Muscle layer of colon (tissue), 2 donors: Measurements from ENCODE around the gene DDAH2.

Source experiments
- H3K27ac ChIP-seq: one replicate; pipeline ENCODE4 v1.7.0; 2013; ENCODE audit warnings: low read depth, mild to moderate bottlenecking, low read length, moderate library complexity
- H3K27me3 ChIP-seq, 2 donors: one replicate each; pipeline ENCODE4 v1.7.0; 2013; ENCODE audit warnings: low read length in 2 of 2, mild to moderate bottlenecking in 2 of 2; ENCODE audit not compliant: insufficient read depth in 2 of 2, control insufficient read depth in 1 of 2
- H3K36me3 ChIP-seq: one replicate; pipeline ENCODE4 v1.7.0; 2013; ENCODE audit warnings: mild to moderate bottlenecking, low read length; ENCODE audit not compliant: insufficient read depth
- H3K4me1 ChIP-seq: one replicate; pipeline ENCODE4 v1.7.0; 2013; ENCODE audit warnings: mild to moderate bottlenecking, low read length; ENCODE audit not compliant: insufficient read depth
- H3K4me3 ChIP-seq, 2 donors: one replicate each; pipeline ENCODE4 v1.7.0; 2013; ENCODE audit warnings: low read length in 2 of 2, low read depth in 1 of 2, mild to moderate bottlenecking in 1 of 2, moderate library complexity in 1 of 2
- H3K9ac ChIP-seq: one replicate; pipeline ENCODE4 v1.7.0; 2013; ENCODE audit warnings: low read length
- H3K9me3 ChIP-seq: one replicate; pipeline ENCODE4 v1.7.0; 2013; ENCODE audit warnings: mild to moderate bottlenecking, low read length
- donor health status: abdominal sarcoma.
- donor health status: Adenocarcinoma of cecum.

Gene DDAH2

GRCh38 chr6:31727717-31728671 lies 1.1 kb downstream of the DDAH2 start:
- peaks cover 37% of the 10 kb centered on the region for H3K36me3 ChIP-seq
- H3K27ac ChIP-seq: peak overlapping the region; percentile 89

GRCh38 chr6:31727034-31727716 lies 1.9 kb downstream of the DDAH2 start:
- peaks cover 31% of the 10 kb centered on the region for H3K36me3 ChIP-seq
- peak overlapping the region; percentile 11 for H3K9ac ChIP-seq
- no peak overlapping the region for H3K4me3 ChIP-seq
- no peaks in the 10 kb centered on the region for H3K9me3 ChIP-seq
- H3K27me3 ChIP-seq: no peaks in the 10 kb centered on the region
- H3K27ac ChIP-seq: peak overlapping the region; percentile 38
- H3K4me1 ChIP-seq: peaks cover 23% of the 10 kb centered on the region

More at GRCh38 chr6:31727717-31728671, 1.1 kb downstream of the DDAH2 start:
- peaks cover 23% of the 10 kb centered on the region for H3K4me1 ChIP-seq
- H3K9me3 ChIP-seq: no peaks in the 10 kb centered on the region
- peak overlapping the region; percentile 96 for H3K9ac ChIP-seq
- H3K27me3 ChIP-seq: no peaks in the 10 kb centered on the region
- H3K4me3 ChIP-seq: peak overlapping the region; percentile 76 to 91

- H3K9me3 ChIP-seq: no peaks in the 10 kb centered on the region
- no peaks in the 10 kb centered on the region for H3K27me3 ChIP-seq
- H3K4me1 ChIP-seq: peaks cover 20% of the 10 kb centered on the region
- no peak overlapping the region for H3K9ac ChIP-seq
- no peak overlapping the region for H3K27ac ChIP-seq
- no peak overlapping the region for H3K4me3 ChIP-seq
- peaks cover 23% of the 10 kb centered on the region for H3K36me3 ChIP-seq
Measured at GRCh38 chr6:31725502-31726350, 3.4 kb downstream of the DDAH2 start.

GRCh38 chr6:31723980-31724691 lies 5.0 kb downstream of the DDAH2 start:
- Histone ChIP-seq H3K4me3 (no peak overlapping the region), H3K9me3 (no peaks in the 10 kb centered on the region), H3K27me3 (no peaks in the 10 kb centered on the region), H3K9ac (no peak overlapping the region), H3K4me1 (peaks cover 15% of the 10 kb centered on the region), H3K27ac (no peak overlapping the region), H3K36me3 (peaks cover 23% of the 10 kb centered on the region)

- H3K27me3 ChIP-seq: no peaks in the 10 kb centered on the region
- H3K4me1 ChIP-seq: peaks cover 10% of the 10 kb centered on the region
- peaks cover 23% of the 10 kb centered on the region for H3K36me3 ChIP-seq
- no peak within 1 kb of the TSS for H3K4me3 ChIP-seq
- no peaks in the 10 kb centered on the region for H3K9me3 ChIP-seq
- H3K9ac ChIP-seq: no peak within 1 kb of the TSS
- H3K27ac ChIP-seq: no peak within 1 kb of the TSS
Measured at GRCh38 chr6:31723245-31723979, 5.7 kb downstream of the DDAH2 start, which contains the start of gene MPIG6B. Gene MPIG6B, plus strand, starts transcription at chr6:31723373. Its CDS starts 11 bp downstream, at chr6:31723384.

- Histone ChIP-seq H3K9ac (no peak overlapping the region), H3K36me3 (peaks cover 14% of the 10 kb centered on the region), H3K27ac (no peak overlapping the region), H3K4me3 (no peak overlapping the region), H3K4me1 (no peaks in the 10 kb centered on the region), H3K27me3 (no peaks in the 10 kb centered on the region), H3K9me3 (no peaks in the 10 kb centered on the region)
Measured at GRCh38 chr6:31722173-31722572, 6.9 kb downstream of the DDAH2 start.

GRCh38 chr6:31721351-31722020 lies 7.6 kb downstream of the DDAH2 start, which contains the start of gene LY6G6C:
Gene LY6G6C, minus strand, starts transcription at chr6:31721746. Its CDS starts 67 bp downstream, at chr6:31721679.
- H3K27me3 ChIP-seq: no peaks in the 10 kb centered on the region
- H3K4me1 ChIP-seq: no peaks in the 10 kb centered on the region
- H3K9ac ChIP-seq: no peak within 1 kb of the TSS
- H3K36me3 ChIP-seq: peaks cover 7% of the 10 kb centered on the region
- no peak within 1 kb of the TSS for H3K4me3 ChIP-seq
- H3K9me3 ChIP-seq: no peaks in the 10 kb centered on the region
- H3K27ac ChIP-seq: no peak within 1 kb of the TSS

- no peaks in the 10 kb centered on the region for H3K9me3 ChIP-seq
- H3K4me1 ChIP-seq: peaks cover 4% of the 10 kb centered on the region
- H3K36me3 ChIP-seq: no peaks in the 10 kb centered on the region
- H3K4me3 ChIP-seq: no peak overlapping the region
- no peak overlapping the region for H3K27ac ChIP-seq
- no peaks in the 10 kb centered on the region for H3K27me3 ChIP-seq
- no peak overlapping the region for H3K9ac ChIP-seq
Measured at GRCh38 chr6:31720196-31720770, 8.8 kb downstream of the DDAH2 start.

- H3K4me3 ChIP-seq: no peak overlapping the region
- H3K27ac ChIP-seq: no peak overlapping the region
- no peak overlapping the region for H3K9ac ChIP-seq
- H3K4me1 ChIP-seq: peaks cover 9% of the 10 kb centered on the region
- no peaks in the 10 kb centered on the region for H3K9me3 ChIP-seq
- no peaks in the 10 kb centered on the region for H3K36me3 ChIP-seq
- no peaks in the 10 kb centered on the region for H3K27me3 ChIP-seq
Measured at GRCh38 chr6:31719001-31719400, 10.1 kb downstream of the DDAH2 start.
